Measurements from ENCODE around the gene DLGAP1. TPM values are rescaled to one million over a fixed set of nuclear protein-coding genes. Genes with fewer than 3 reads are reported as not detected.

Gene DLGAP1
- total RNA-seq, 1 experiment from 2014 or later, result 23.2 TPM

- H2AK5ac ChIP-seq (ENCODE audit: insufficient read length, low read length), result no peak overlapping the region
- no peak overlapping the region for H3K4me2 ChIP-seq (ENCODE audit: insufficient read depth, insufficient read length, low read length)
- no peaks in the 10 kb centered on the region for H3K79me2 ChIP-seq (ENCODE audit: insufficient read depth, low read length)
- no peak overlapping the region for H4K5ac ChIP-seq (ENCODE audit: insufficient read length, low read depth, low read length)
- peaks cover 2 to 3% of the 10 kb centered on the region in 2 experiments; a peak in 3 of 5 replicates for H3K9me3 Mint-ChIP-seq
- H3K23me2 ChIP-seq (ENCODE audit: insufficient read length, low read depth, low read length, poor library complexity, severe bottlenecking), result no peaks in the 10 kb centered on the region
- no peak overlapping the region for H2BK12ac ChIP-seq (ENCODE audit: insufficient read length, low read depth, low read length)
- peaks cover 3 to 6% of the 10 kb centered on the region in 2 experiments; a peak in 2 of 4 replicates for H3K4me1 Mint-ChIP-seq
- no peaks in the 10 kb centered on the region for H3K4me1 ChIP-seq (ENCODE audit: insufficient read depth, low read length)
- H3K18ac ChIP-seq (ENCODE audit: insufficient read length, low read depth, low read length), result no peak overlapping the region
- no peak overlapping the region for H2BK15ac ChIP-seq (ENCODE audit: low read depth, low read length)
- no peaks in the 10 kb centered on the region for H3K27me3 Mint-ChIP-seq (ENCODE audit: low read depth)
- H4K20me1 ChIP-seq (ENCODE audit: control insufficient read depth, insufficient read depth, insufficient read length), result no peaks in the 10 kb centered on the region
- no peaks in the 10 kb centered on the region for H3K27me3 ChIP-seq (ENCODE audit: insufficient read depth, low read length)
- H3K14ac ChIP-seq (ENCODE audit: insufficient read depth, low read length), result no peak overlapping the region
- no peak overlapping the region for H4K8ac ChIP-seq (replicated peaks; ENCODE audit: insufficient read length, low read depth, low read length)
- no CpG with 5 or more reads among the region's 4 CpGs for WGBS (ENCODE audit: extremely low coverage, insufficient read length, low lambda C conversion rate)
- no peak overlapping the region for H2AFZ ChIP-seq (ENCODE audit: low read length)
- H3K56ac ChIP-seq (ENCODE audit: insufficient read length, low read depth, low read length), result no peak overlapping the region
- no peak overlapping the region for H3T11ph ChIP-seq (ENCODE audit: low read length)
- TF ChIP-seq, protein P1, sequence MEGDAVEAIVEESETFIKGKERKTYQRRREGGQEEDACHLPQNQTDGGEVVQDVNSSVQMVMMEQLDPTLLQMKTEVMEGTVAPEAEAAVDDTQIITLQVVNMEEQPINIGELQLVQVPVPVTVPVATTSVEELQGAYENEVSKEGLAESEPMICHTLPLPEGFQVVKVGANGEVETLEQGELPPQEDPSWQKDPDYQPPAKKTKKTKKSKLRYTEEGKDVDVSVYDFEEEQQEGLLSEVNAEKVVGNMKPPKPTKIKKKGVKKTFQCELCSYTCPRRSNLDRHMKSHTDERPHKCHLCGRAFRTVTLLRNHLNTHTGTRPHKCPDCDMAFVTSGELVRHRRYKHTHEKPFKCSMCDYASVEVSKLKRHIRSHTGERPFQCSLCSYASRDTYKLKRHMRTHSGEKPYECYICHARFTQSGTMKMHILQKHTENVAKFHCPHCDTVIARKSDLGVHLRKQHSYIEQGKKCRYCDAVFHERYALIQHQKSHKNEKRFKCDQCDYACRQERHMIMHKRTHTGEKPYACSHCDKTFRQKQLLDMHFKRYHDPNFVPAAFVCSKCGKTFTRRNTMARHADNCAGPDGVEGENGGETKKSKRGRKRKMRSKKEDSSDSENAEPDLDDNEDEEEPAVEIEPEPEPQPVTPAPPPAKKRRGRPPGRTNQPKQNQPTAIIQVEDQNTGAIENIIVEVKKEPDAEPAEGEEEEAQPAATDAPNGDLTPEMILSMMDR (conservative IDR thresholded peaks at IDR 0.05), result no peak
- no peak overlapping the region for H3K27ac ChIP-seq (ENCODE audit: insufficient read length, low read depth, low read length)
- H3K4me3 Mint-ChIP-seq, result no peak overlapping the region
- H3K4ac ChIP-seq (ENCODE audit: low read depth, low read length), result no peak overlapping the region
- no peak overlapping the region for H3K9ac ChIP-seq (ENCODE audit: extremely low read depth, insufficient read length, low read length)
- H2BK120ac ChIP-seq (ENCODE audit: low read depth, low read length, poor library complexity, severe bottlenecking), result no peak overlapping the region
- H4K91ac ChIP-seq (ENCODE audit: insufficient read length, low read depth, low read length), result no peak overlapping the region
- DNase-seq, result no peak
- H2BK20ac ChIP-seq (ENCODE audit: low read depth, low read length, poor library complexity, severe bottlenecking), result no peak overlapping the region
- no peak overlapping the region for H2BK5ac ChIP-seq (ENCODE audit: insufficient read length, low read length)
- no peaks in the 10 kb centered on the region for H3K79me1 ChIP-seq (ENCODE audit: insufficient read depth, low read depth, low read length, poor library complexity, severe bottlenecking)
- peaks cover 7 to 14% (median 13%) of the 10 kb centered on the region in 3 experiments; a peak in 6 of 7 replicates for H3K36me3 Mint-ChIP-seq (ENCODE audit: insufficient read depth in 1 of 3, low read depth in 3 of 3)
- H3K23ac ChIP-seq (ENCODE audit: insufficient read length, low read depth, low read length), result no peak overlapping the region
- H3K27ac Mint-ChIP-seq, result no peak overlapping the region
- H3K9me3 ChIP-seq (ENCODE audit: control insufficient read depth, low read depth, low read length), result no peaks in the 10 kb centered on the region
These were observed 476.1 kb downstream of the DLGAP1 start for GRCh38 chr18:3979024-3979423.
